HEK293 (cell line): Measurements from ENCODE around the gene WDR73.

Source experiments
- CTCF ChIA-PET: fragments of 350-600 bp; formaldehyde crosslinking; extraction: SDS; loops from one replicate; lab custom pipeline; 2021; ENCODE audit warnings: antibody characterized with exemption; lab: Yijun Ruan, JAX
- POLR2A ChIA-PET: fragments of 300-600 bp; formaldehyde crosslinking; extraction: SDS; loops from one replicate; lab custom pipeline; 2020; ENCODE audit warnings: antibody characterized with exemption, inconsistent platforms; lab: Yijun Ruan, JAX
- H3K27ac ChIP-seq: fragments of 200-500 bp; sonication (Bioruptor generic); 2 replicates; pipeline ENCODE4 v1.5.1; 2014; ENCODE audit warnings: low read depth, low read length, control low read depth, inconsistent platforms; ENCODE audit errors: extremely low read depth
- H3K36me3 ChIP-seq, 2 experiments: fragments of 200-500 bp in 1 of 2; sonication (Bioruptor generic) in 1 of 2; 1 replicate in 1 of 2; 2 replicates in 1 of 2; pipeline ENCODE4 v1.5.1; 2014 to 2017; ENCODE audit warnings: inconsistent platforms in 2 of 2, low read length in 2 of 2; ENCODE audit not compliant: control insufficient read depth in 2 of 2, insufficient read depth in 1 of 2
- H3K4me1 ChIP-seq: fragments of 200-500 bp; sonication (Bioruptor generic); 2 replicates; pipeline ENCODE4 v1.5.1; 2014; ENCODE audit warnings: mild to moderate bottlenecking, low read length, inconsistent platforms; ENCODE audit not compliant: control insufficient read depth, insufficient read depth
- H3K4me3 ChIP-seq: 2 replicates; pipeline ENCODE4 v1.5.1; 2011; ENCODE audit warnings: low read depth, mild to moderate bottlenecking, control low read depth, low read length, moderate library complexity
- H3K9me3 ChIP-seq: fragments of 200-500 bp; sonication (Bioruptor generic); 2 replicates; pipeline ENCODE4 v1.5.1; 2014; ENCODE audit warnings: low read depth, low read length, inconsistent platforms; ENCODE audit not compliant: control insufficient read depth, insufficient read depth
- GFI1B ChIP-seq: fragments of 450-650 bp; formaldehyde crosslinking; IDR thresholded peaks from 2 replicates; pipeline ENCODE4 v1.5.1; 2016; ENCODE audit warnings: missing biosample characterization, missing genetic modification characterization
- PATZ1 ChIP-seq: fragments of 450-650 bp; formaldehyde crosslinking; IDR thresholded peaks from 2 replicates; pipeline ENCODE4 v1.5.1; 2016; ENCODE audit warnings: missing biosample characterization, missing genetic modification characterization
- PRDM1 ChIP-seq: fragments of 450-650 bp; formaldehyde crosslinking; IDR thresholded peaks from 2 replicates; pipeline ENCODE4; 2016; ENCODE audit warnings: missing biosample characterization, missing genetic modification characterization
- PRDM4 ChIP-seq: fragments of 450-650 bp; formaldehyde crosslinking; IDR thresholded peaks from 2 replicates; pipeline ENCODE4 v1.5.1; 2017; ENCODE audit warnings: missing biosample characterization, missing genetic modification characterization
- TRIM28 ChIP-seq: IDR thresholded peaks from 2 replicates; pipeline ENCODE4 v1.6.1; 2011; ENCODE audit warnings: low read length, control low read depth, borderline replicate concordance
- WT1 ChIP-seq: fragments of 450-650 bp; formaldehyde crosslinking; IDR thresholded peaks from 2 replicates; pipeline ENCODE4 v1.5.1; 2016; ENCODE audit warnings: missing biosample characterization, missing genetic modification characterization
- YY1 ChIP-seq: fragments of 450-650 bp; formaldehyde crosslinking; IDR thresholded peaks from 2 replicates; pipeline ENCODE4 v1.5.1; 2018; ENCODE audit warnings: missing biosample characterization, missing genetic modification characterization
- ZBTB20 ChIP-seq: fragments of 450-650 bp; formaldehyde crosslinking; IDR thresholded peaks from 2 replicates; pipeline ENCODE4 v1.5.1; 2016; ENCODE audit warnings: missing biosample characterization, missing genetic modification characterization
- ZBTB48 ChIP-seq: fragments of 450-650 bp; formaldehyde crosslinking; IDR thresholded peaks from 2 replicates; pipeline ENCODE4 v1.5.1; 2016; ENCODE audit warnings: missing biosample characterization, missing genetic modification characterization
- ZFHX2 ChIP-seq: fragments of 450-650 bp; formaldehyde crosslinking; conservative IDR thresholded peaks from 2 replicates; pipeline ENCODE4 v1.5.1; 2016; ENCODE audit warnings: missing biosample characterization, missing genetic modification characterization
- ZNF10 ChIP-seq: fragments of 450-650 bp; formaldehyde crosslinking; IDR thresholded peaks from 2 replicates; pipeline ENCODE4 v1.5.1; 2017; ENCODE audit warnings: missing biosample characterization, missing genetic modification characterization
- ZNF146 ChIP-seq: fragments of 450-650 bp; formaldehyde crosslinking; IDR thresholded peaks from 2 replicates; pipeline ENCODE4 v1.5.1; 2016; ENCODE audit warnings: missing biosample characterization, missing genetic modification characterization
- ZNF169 ChIP-seq: fragments of 450-650 bp; formaldehyde crosslinking; IDR thresholded peaks from 2 replicates; pipeline ENCODE4 v1.5.1; 2016; ENCODE audit warnings: missing biosample characterization, missing genetic modification characterization
- ZNF175 ChIP-seq: fragments of 450-650 bp; formaldehyde crosslinking; IDR thresholded peaks from 2 replicates; pipeline ENCODE4 v1.5.1; 2016; ENCODE audit warnings: missing biosample characterization, missing genetic modification characterization
- ZNF19 ChIP-seq: fragments of 450-650 bp; formaldehyde crosslinking; IDR thresholded peaks from 2 replicates; pipeline ENCODE4; 2016; ENCODE audit warnings: missing biosample characterization, missing genetic modification characterization, low read depth
- ZNF211 ChIP-seq: fragments of 450-650 bp; formaldehyde crosslinking; IDR thresholded peaks from 2 replicates; pipeline ENCODE4 v1.5.1; 2016; ENCODE audit warnings: low read depth, missing biosample characterization, missing genetic modification characterization
- ZNF221 ChIP-seq: fragments of 450-650 bp; formaldehyde crosslinking; IDR thresholded peaks from 2 replicates; pipeline ENCODE4 v1.5.1; 2017; ENCODE audit warnings: missing biosample characterization, missing genetic modification characterization, borderline replicate concordance
- ZNF24 ChIP-seq: fragments of 450-650 bp; formaldehyde crosslinking; IDR thresholded peaks from 2 replicates; pipeline ENCODE4 v1.5.1; 2016; ENCODE audit warnings: missing biosample characterization, missing genetic modification characterization
- ZNF335 ChIP-seq: fragments of 450-650 bp; formaldehyde crosslinking; conservative IDR thresholded peaks from 2 replicates; pipeline ENCODE4 v1.5.1; 2016; ENCODE audit warnings: missing biosample characterization, missing genetic modification characterization
- ZNF555 ChIP-seq: fragments of 450-650 bp; formaldehyde crosslinking; conservative IDR thresholded peaks from 2 replicates; pipeline ENCODE4 v1.5.1; 2017; ENCODE audit warnings: missing biosample characterization, mild to moderate bottlenecking, missing genetic modification characterization, inconsistent platforms
- ZNF561 ChIP-seq: fragments of 450-650 bp; IDR thresholded peaks from 2 replicates; pipeline ENCODE4 v1.5.1; 2018; ENCODE audit warnings: missing biosample characterization, missing genetic modification characterization, borderline replicate concordance
- ZNF580 ChIP-seq: fragments of 450-650 bp; formaldehyde crosslinking; IDR thresholded peaks from 2 replicates; pipeline ENCODE4 v1.5.1; 2016; ENCODE audit warnings: missing biosample characterization, missing genetic modification characterization
- ZNF621 ChIP-seq: fragments of 450-650 bp; formaldehyde crosslinking; IDR thresholded peaks from 2 replicates; pipeline ENCODE4 v1.5.1; 2017; ENCODE audit warnings: missing biosample characterization, missing genetic modification characterization
- ZNF660 ChIP-seq: fragments of 450-650 bp; IDR thresholded peaks from 2 replicates; pipeline ENCODE4 v1.5.1; 2018; ENCODE audit warnings: missing biosample characterization, mild to moderate bottlenecking, missing genetic modification characterization
- ZNF843 ChIP-seq: fragments of 450-650 bp; formaldehyde crosslinking; IDR thresholded peaks from 2 replicates; pipeline ENCODE4 v1.5.1; 2016; ENCODE audit warnings: missing biosample characterization, missing genetic modification characterization

WDR73 gene

GRCh38 chr15:84653910-84654688 lies at the start of gene WDR73 (continued):
- TF ChIP-seq ZNF221 (tag by site-specific recombination), result no peak
- TF ChIP-seq ZNF621 (tag by site-specific recombination), result no peak
- TF ChIP-seq GFI1B, result 0 out of 2 replicates have a peak, but pooled peaks have one; percentile 5
- peak; percentile 42 for TF ChIP-seq ZNF660
- TF ChIP-seq PRDM4, result no peak
- peak; percentile 43; the same call in 1 of the 2 replicates for TF ChIP-seq ZBTB20 (tag by site-specific recombination)
- no peak for TF ChIP-seq ZNF10 (tag by site-specific recombination)
- TF ChIP-seq TRIM28, result no peak
- peak; percentile 72; the same call in 1 of the 2 replicates for TF ChIP-seq ZBTB48 (tag by site-specific recombination)
- peak; percentile 38; the same call in 1 of the 2 replicates for TF ChIP-seq ZNF146 (tag by site-specific recombination)
- TF ChIP-seq WT1 (tag by site-specific recombination), result peak; percentile 27; the same call in 1 of the 2 replicates
- peak; percentile 79 for TF ChIP-seq YY1 (tag by site-specific recombination)
- no peak for TF ChIP-seq ZNF175 (tag by site-specific recombination)
- TF ChIP-seq PATZ1, result peak; percentile 71
- peak; percentile 95 for TF ChIP-seq ZNF335 (tag by site-specific recombination)
- no peak for TF ChIP-seq ZNF24 (tag by site-specific recombination)
- 0 out of 2 replicates have a peak, but pooled peaks have one; percentile 30 for TF ChIP-seq ZNF843 (tag by site-specific recombination)
- TF ChIP-seq ZNF555, result no peak
- peak; percentile 90 for TF ChIP-seq PRDM1
- peak; percentile 82 for TF ChIP-seq ZFHX2 (tag by site-specific recombination)
- TF ChIP-seq, all 188 proteins: peak for 41

GRCh38 chr15:84703808-84704207 lies 49.7 kb upstream of the WDR73 start:
- H3K4me1 ChIP-seq, result no peaks in the 10 kb centered on the region
- no peak overlapping the region for H3K27ac ChIP-seq
- H3K36me3 ChIP-seq, result peaks cover 0 to 14% of the 10 kb centered on the region in 2 experiments; a peak in 2 of 3 replicates
- POLR2A ChIA-PET, result interaction anchor here (1.4 to 3.3 kb wide), 2 partner anchors 12 to 49 kb away, joined by 4 to 13 read pairs; partner anchors contain the start of gene SEC11A
- H3K4me3 ChIP-seq, result no peak overlapping the region
- H3K9me3 ChIP-seq, result no peaks in the 10 kb centered on the region
- CTCF ChIA-PET, result interaction anchor here (1.0 kb wide), 2 partner anchors 13 to 44 kb away, joined by 3 to 5 read pairs; no protein-coding TSS in a partner anchor
- TF ChIP-seq ZNF211 (tag by site-specific recombination), result no peak
- TF ChIP-seq ZNF169, result no peak
- TF ChIP-seq ZNF561, result no peak
- TF ChIP-seq ZNF19 (tag by site-specific recombination), result no peak
- no peak for TF ChIP-seq ZNF580 (tag by site-specific recombination)
